ENCODE data around the gene DSG1.

DNA sequence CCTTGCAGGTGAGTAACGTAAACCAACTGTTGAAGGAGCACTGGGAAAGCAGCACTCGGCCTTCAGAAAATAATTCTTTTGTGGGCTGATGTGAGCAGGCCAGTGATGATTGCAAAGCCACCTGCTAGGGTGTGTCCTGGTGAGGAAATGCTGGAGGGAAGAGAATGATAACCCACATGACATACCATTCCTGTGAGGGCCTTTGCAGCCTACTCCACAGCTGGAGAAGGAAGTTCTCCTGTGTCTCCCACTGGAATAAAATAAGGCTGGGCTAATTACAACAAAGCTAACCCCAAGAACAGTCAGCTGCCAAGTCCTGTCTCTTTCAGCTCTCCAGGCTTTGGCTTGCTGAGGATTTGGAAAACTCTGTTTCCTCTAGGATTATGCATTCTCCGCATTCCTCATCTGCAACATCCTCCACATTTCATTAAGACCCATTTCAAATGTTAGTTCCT lies 16.7 kb upstream of the DSG1 start:
- TF ChIP-seq, protein P1, sequence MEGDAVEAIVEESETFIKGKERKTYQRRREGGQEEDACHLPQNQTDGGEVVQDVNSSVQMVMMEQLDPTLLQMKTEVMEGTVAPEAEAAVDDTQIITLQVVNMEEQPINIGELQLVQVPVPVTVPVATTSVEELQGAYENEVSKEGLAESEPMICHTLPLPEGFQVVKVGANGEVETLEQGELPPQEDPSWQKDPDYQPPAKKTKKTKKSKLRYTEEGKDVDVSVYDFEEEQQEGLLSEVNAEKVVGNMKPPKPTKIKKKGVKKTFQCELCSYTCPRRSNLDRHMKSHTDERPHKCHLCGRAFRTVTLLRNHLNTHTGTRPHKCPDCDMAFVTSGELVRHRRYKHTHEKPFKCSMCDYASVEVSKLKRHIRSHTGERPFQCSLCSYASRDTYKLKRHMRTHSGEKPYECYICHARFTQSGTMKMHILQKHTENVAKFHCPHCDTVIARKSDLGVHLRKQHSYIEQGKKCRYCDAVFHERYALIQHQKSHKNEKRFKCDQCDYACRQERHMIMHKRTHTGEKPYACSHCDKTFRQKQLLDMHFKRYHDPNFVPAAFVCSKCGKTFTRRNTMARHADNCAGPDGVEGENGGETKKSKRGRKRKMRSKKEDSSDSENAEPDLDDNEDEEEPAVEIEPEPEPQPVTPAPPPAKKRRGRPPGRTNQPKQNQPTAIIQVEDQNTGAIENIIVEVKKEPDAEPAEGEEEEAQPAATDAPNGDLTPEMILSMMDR (conservative IDR thresholded peaks at IDR 0.05; ENCODE audit: low read length) = no peak
- no peak for TF ChIP-seq EZH2phosphoT487 (IDR thresholded peaks at IDR 0.05; ENCODE audit: borderline replicate concordance, low read depth, low read length)

Measured in OCI-LY7 (cell line).